ENCODE data around the gene PAK3. TPM values are rescaled to one million over a fixed set of nuclear protein-coding genes. Genes with fewer than 3 reads are reported as not detected.

PAK3 gene
- polyA plus RNA-seq, 2 donors: 0.04 to 0.06 TPM

GRCh38 chrX:111124418-111124817, 28.4 kb downstream of the PAK3 start:
- Histone ChIP-seq H3K9me3 (ENCODE audit: control insufficient read depth in 2 of 2, insufficient read depth in 1 of 2, low read depth in 1 of 2, low read length in 1 of 2) (no peaks in the 10 kb centered on the region), H3K27ac (ENCODE audit: low read depth in 2 of 2, low read length in 1 of 2) (no peak overlapping the region), H3K4me3 (ENCODE audit: low read depth in 1 of 2, low read length in 2 of 2) (no peak overlapping the region), H3K4me1 (ENCODE audit: control insufficient read depth in 2 of 2, insufficient read depth in 2 of 2, low read length in 1 of 2) (no peaks in the 10 kb centered on the region), H3K27me3 (ENCODE audit: control insufficient read depth in 1 of 2, insufficient read depth in 2 of 2, low read length in 2 of 2) (peaks cover 0 to 3% of the 10 kb centered on the region in 2 donors), H3K36me3 (ENCODE audit: control insufficient read depth in 2 of 2, insufficient read depth in 2 of 2, low read length in 1 of 2) (no peaks in the 10 kb centered on the region)
- WGBS, 2 donors: 78 to 79% methylated on average over 2 of the region's 2 CpGs

GRCh38 chrX:111127038-111127437, 31.0 kb downstream of the PAK3 start:
- no peaks in the 10 kb centered on the region for H3K4me1 ChIP-seq (ENCODE audit: control insufficient read depth in 2 of 2, insufficient read depth in 2 of 2, low read length in 1 of 2)
- H3K36me3 ChIP-seq (ENCODE audit: control insufficient read depth in 2 of 2, insufficient read depth in 2 of 2, low read length in 1 of 2): no peaks in the 10 kb centered on the region
- peaks cover 0 to 5% of the 10 kb centered on the region in 2 donors for H3K27me3 ChIP-seq (ENCODE audit: control insufficient read depth in 1 of 2, insufficient read depth in 2 of 2, low read length in 2 of 2)

GRCh38 chrX:111129921-111130320, 33.9 kb downstream of the PAK3 start:
- WGBS, 2 donors: 79 to 84% methylated on average over 1 of the region's 1 CpG
- Histone ChIP-seq H3K9me3 (ENCODE audit: control insufficient read depth in 2 of 2, insufficient read depth in 1 of 2, low read depth in 1 of 2, low read length in 1 of 2) (no peaks in the 10 kb centered on the region), H3K27ac (ENCODE audit: low read depth in 2 of 2, low read length in 1 of 2) (no peak overlapping the region), H3K4me3 (ENCODE audit: low read depth in 1 of 2, low read length in 2 of 2) (no peak overlapping the region), H3K27me3 (ENCODE audit: control insufficient read depth in 1 of 2, insufficient read depth in 2 of 2, low read length in 2 of 2) (peaks cover 0 to 3% of the 10 kb centered on the region in 2 donors), H3K36me3 (ENCODE audit: control insufficient read depth in 2 of 2, insufficient read depth in 2 of 2, low read length in 1 of 2) (no peaks in the 10 kb centered on the region), H3K4me1 (ENCODE audit: control insufficient read depth in 2 of 2, insufficient read depth in 2 of 2, low read length in 1 of 2) (no peaks in the 10 kb centered on the region)

More at GRCh38 chrX:111127038-111127437, 31.0 kb downstream of the PAK3 start:
- no peak overlapping the region for H3K4me3 ChIP-seq (ENCODE audit: low read depth in 1 of 2, low read length in 2 of 2)
- H3K9me3 ChIP-seq (ENCODE audit: control insufficient read depth in 2 of 2, insufficient read depth in 1 of 2, low read depth in 1 of 2, low read length in 1 of 2): no peaks in the 10 kb centered on the region
- no peak overlapping the region for H3K27ac ChIP-seq (ENCODE audit: low read depth in 2 of 2, low read length in 1 of 2)

GRCh38 chrX:111131572-111131971, 35.6 kb downstream of the PAK3 start:
- Histone ChIP-seq H3K27me3 (ENCODE audit: control insufficient read depth in 1 of 2, insufficient read depth in 2 of 2, low read length in 2 of 2) (peaks cover 0 to 3% of the 10 kb centered on the region in 2 donors), H3K9me3 (ENCODE audit: control insufficient read depth in 2 of 2, insufficient read depth in 1 of 2, low read depth in 1 of 2, low read length in 1 of 2) (no peaks in the 10 kb centered on the region), H3K4me1 (ENCODE audit: control insufficient read depth in 2 of 2, insufficient read depth in 2 of 2, low read length in 1 of 2) (no peaks in the 10 kb centered on the region), H3K4me3 (ENCODE audit: low read depth in 1 of 2, low read length in 2 of 2) (no peak overlapping the region), H3K36me3 (ENCODE audit: control insufficient read depth in 2 of 2, insufficient read depth in 2 of 2, low read length in 1 of 2) (no peaks in the 10 kb centered on the region), H3K27ac (ENCODE audit: low read depth in 2 of 2, low read length in 1 of 2) (no peak overlapping the region)

GRCh38 chrX:111133389-111133788, 37.4 kb downstream of the PAK3 start:
- Histone ChIP-seq H3K4me1 (ENCODE audit: control insufficient read depth in 2 of 2, insufficient read depth in 2 of 2, low read length in 1 of 2) (no peaks in the 10 kb centered on the region), H3K36me3 (ENCODE audit: control insufficient read depth in 2 of 2, insufficient read depth in 2 of 2, low read length in 1 of 2) (no peaks in the 10 kb centered on the region), H3K9me3 (ENCODE audit: control insufficient read depth in 2 of 2, insufficient read depth in 1 of 2, low read depth in 1 of 2, low read length in 1 of 2) (no peaks in the 10 kb centered on the region), H3K27me3 (ENCODE audit: control insufficient read depth in 1 of 2, insufficient read depth in 2 of 2, low read length in 2 of 2) (peaks cover 0 to 3% of the 10 kb centered on the region in 2 donors), H3K27ac (ENCODE audit: low read depth in 2 of 2, low read length in 1 of 2) (no peak overlapping the region), H3K4me3 (ENCODE audit: low read depth in 1 of 2, low read length in 2 of 2) (no peak overlapping the region)

- H3K36me3 ChIP-seq (ENCODE audit: control insufficient read depth in 2 of 2, insufficient read depth in 2 of 2, low read length in 1 of 2): no peaks in the 10 kb centered on the region
Measured at GRCh38 chrX:111145878-111146277, 49.9 kb downstream of the PAK3 start.

GRCh38 chrX:111151764-111152163, 55.8 kb downstream of the PAK3 start:
- H3K4me3 ChIP-seq (ENCODE audit: low read depth in 1 of 2, low read length in 2 of 2): no peak overlapping the region
- WGBS, 2 donors: 69 to 92% methylated on average over 3 of the region's 3 CpGs

More at GRCh38 chrX:111145878-111146277, 49.9 kb downstream of the PAK3 start:
- Histone ChIP-seq H3K4me1 (ENCODE audit: control insufficient read depth in 2 of 2, insufficient read depth in 2 of 2, low read length in 1 of 2) (no peaks in the 10 kb centered on the region), H3K9me3 (ENCODE audit: control insufficient read depth in 2 of 2, insufficient read depth in 1 of 2, low read depth in 1 of 2, low read length in 1 of 2) (no peaks in the 10 kb centered on the region), H3K27me3 (ENCODE audit: control insufficient read depth in 1 of 2, insufficient read depth in 2 of 2, low read length in 2 of 2) (peaks cover 0 to 11% of the 10 kb centered on the region in 2 donors), H3K4me3 (ENCODE audit: low read depth in 1 of 2, low read length in 2 of 2) (no peak overlapping the region), H3K27ac (ENCODE audit: low read depth in 2 of 2, low read length in 1 of 2) (no peak overlapping the region)

GRCh38 chrX:111159232-111159631, 63.2 kb downstream of the PAK3 start:
- peaks cover 0 to 6% of the 10 kb centered on the region in 2 donors for H3K27me3 ChIP-seq (ENCODE audit: control insufficient read depth in 1 of 2, insufficient read depth in 2 of 2, low read length in 2 of 2)
- no peaks in the 10 kb centered on the region for H3K36me3 ChIP-seq (ENCODE audit: control insufficient read depth in 2 of 2, insufficient read depth in 2 of 2, low read length in 1 of 2)
- H3K27ac ChIP-seq (ENCODE audit: low read depth in 2 of 2, low read length in 1 of 2): no peak overlapping the region
- H3K9me3 ChIP-seq (ENCODE audit: control insufficient read depth in 2 of 2, insufficient read depth in 1 of 2, low read depth in 1 of 2, low read length in 1 of 2): no peaks in the 10 kb centered on the region
- WGBS, 2 donors: 63 to 73% methylated on average over 3 of the region's 3 CpGs
- H3K4me1 ChIP-seq (ENCODE audit: control insufficient read depth in 2 of 2, insufficient read depth in 2 of 2, low read length in 1 of 2): no peaks in the 10 kb centered on the region
- no peak overlapping the region for H3K4me3 ChIP-seq (ENCODE audit: low read depth in 1 of 2, low read length in 2 of 2)

More at GRCh38 chrX:111151764-111152163, 55.8 kb downstream of the PAK3 start:
- Histone ChIP-seq H3K36me3 (ENCODE audit: control insufficient read depth in 2 of 2, insufficient read depth in 2 of 2, low read length in 1 of 2) (no peaks in the 10 kb centered on the region), H3K27me3 (ENCODE audit: control insufficient read depth in 1 of 2, insufficient read depth in 2 of 2, low read length in 2 of 2) (peaks cover 0 to 3% of the 10 kb centered on the region in 2 donors), H3K4me1 (ENCODE audit: control insufficient read depth in 2 of 2, insufficient read depth in 2 of 2, low read length in 1 of 2) (no peaks in the 10 kb centered on the region), H3K9me3 (ENCODE audit: control insufficient read depth in 2 of 2, insufficient read depth in 1 of 2, low read depth in 1 of 2, low read length in 1 of 2) (no peaks in the 10 kb centered on the region), H3K27ac (ENCODE audit: low read depth in 2 of 2, low read length in 1 of 2) (no peak overlapping the region)

- WGBS, 2 donors: 32 to 56% methylated on average over 3 of the region's 3 CpGs
- no peak overlapping the region for H3K27ac ChIP-seq (ENCODE audit: low read depth in 2 of 2, low read length in 1 of 2)
- no peaks in the 10 kb centered on the region for H3K36me3 ChIP-seq (ENCODE audit: control insufficient read depth in 2 of 2, insufficient read depth in 2 of 2, low read length in 1 of 2)
- no peaks in the 10 kb centered on the region for H3K9me3 ChIP-seq (ENCODE audit: control insufficient read depth in 2 of 2, insufficient read depth in 1 of 2, low read depth in 1 of 2, low read length in 1 of 2)
- H3K4me1 ChIP-seq (ENCODE audit: control insufficient read depth in 2 of 2, insufficient read depth in 2 of 2, low read length in 1 of 2): no peaks in the 10 kb centered on the region
- no peaks in the 10 kb centered on the region for H3K27me3 ChIP-seq (ENCODE audit: control insufficient read depth in 1 of 2, insufficient read depth in 2 of 2, low read length in 2 of 2)
- no peak overlapping the region for H3K4me3 ChIP-seq (ENCODE audit: low read depth in 1 of 2, low read length in 2 of 2)
Measured at GRCh38 chrX:111164728-111165127, 68.7 kb downstream of the PAK3 start.

GRCh38 chrX:111165902-111166301, 69.9 kb downstream of the PAK3 start:
- H3K4me1 ChIP-seq (ENCODE audit: control insufficient read depth in 2 of 2, insufficient read depth in 2 of 2, low read length in 1 of 2): no peaks in the 10 kb centered on the region
- WGBS, 2 donors: 95 to 100% methylated on average over 1 of the region's 1 CpG
- no peaks in the 10 kb centered on the region for H3K9me3 ChIP-seq (ENCODE audit: control insufficient read depth in 2 of 2, insufficient read depth in 1 of 2, low read depth in 1 of 2, low read length in 1 of 2)
- no peaks in the 10 kb centered on the region for H3K27me3 ChIP-seq (ENCODE audit: control insufficient read depth in 1 of 2, insufficient read depth in 2 of 2, low read length in 2 of 2)
- no peak overlapping the region for H3K4me3 ChIP-seq (ENCODE audit: low read depth in 1 of 2, low read length in 2 of 2)
- no peak overlapping the region for H3K27ac ChIP-seq (ENCODE audit: low read depth in 2 of 2, low read length in 1 of 2)
- no peaks in the 10 kb centered on the region for H3K36me3 ChIP-seq (ENCODE audit: control insufficient read depth in 2 of 2, insufficient read depth in 2 of 2, low read length in 1 of 2)
